Bronchial epithelial cell (primary cell): Measurements from ENCODE around the gene KIAA0232. TPM values are rescaled to one million over a fixed set of nuclear protein-coding genes. Genes with fewer than 3 reads are reported as not detected.

Experiments
- DNase-seq: peaks from one replicate; pipeline ENCODE4 v3.0.0-alpha.2; 2010; ENCODE audit warnings: low read depth
- FAIRE-seq: peaks from 2 replicates; lab custom pipeline; 2011; peaks lifted over from hg19 to GRCh38; lab: Jason Lieb, UNC
- H3K27me3 ChIP-seq: 2 replicates; pipeline ENCODE4 v1.5.1; 2011; ENCODE audit warnings: low read length; ENCODE audit not compliant: control insufficient read depth, insufficient read depth
- H3K36me3 ChIP-seq: 2 replicates; pipeline ENCODE4 v1.5.1; 2011; ENCODE audit warnings: low read length; ENCODE audit not compliant: control insufficient read depth, insufficient read depth
- H3K4me3 ChIP-seq: 2 replicates; pipeline ENCODE4 v1.5.1; 2011; ENCODE audit warnings: mild to moderate bottlenecking, low read depth, low read length, control low read depth
- total RNA-seq: library from RNA; depleted of rRNA; stranded (reverse); fragments of >200 nt; gene quantifications from 2 replicates; pipeline ENCODE4 v1.2.1, GENCODE V29; 2014
- TF ChIP-seq, protein P1 (sequence below): IDR thresholded peaks from 2 replicates; pipeline ENCODE4 v1.5.1; 2011; ENCODE audit warnings: mild to moderate bottlenecking, moderate library complexity, low read length, control low read depth, inconsistent platforms; ENCODE audit not compliant: insufficient read depth, severe bottlenecking

Gene KIAA0232
- total RNA-seq, 1 donor from 2014 or later, result 20.5 TPM

DNA sequence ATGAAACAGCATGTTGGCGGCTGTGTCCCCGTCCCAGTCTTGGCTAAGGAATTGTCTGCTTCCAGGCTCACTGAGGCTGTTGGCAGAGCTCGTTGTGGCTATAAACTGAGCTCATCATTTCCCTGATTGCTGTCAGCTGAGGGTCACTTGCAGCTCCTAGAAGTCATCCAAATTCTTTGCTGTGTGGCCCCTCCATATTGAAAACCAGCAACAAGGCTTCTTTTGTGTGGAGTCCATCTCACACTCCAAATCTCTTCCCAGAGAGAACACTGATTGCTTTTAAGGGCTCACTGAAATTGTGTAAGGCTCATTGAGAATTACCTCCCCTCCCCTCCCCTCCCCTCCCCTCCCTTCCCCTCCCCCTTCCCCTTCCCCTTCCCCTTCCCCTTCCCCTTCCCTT is 150.4 kb downstream of the KIAA0232 start:
- DNase-seq, result no peak
- peaks cover 2% of the 10 kb centered on the region for H3K36me3 ChIP-seq
- no peak overlapping the region for H3K4me3 ChIP-seq
- TF ChIP-seq, protein P1, sequence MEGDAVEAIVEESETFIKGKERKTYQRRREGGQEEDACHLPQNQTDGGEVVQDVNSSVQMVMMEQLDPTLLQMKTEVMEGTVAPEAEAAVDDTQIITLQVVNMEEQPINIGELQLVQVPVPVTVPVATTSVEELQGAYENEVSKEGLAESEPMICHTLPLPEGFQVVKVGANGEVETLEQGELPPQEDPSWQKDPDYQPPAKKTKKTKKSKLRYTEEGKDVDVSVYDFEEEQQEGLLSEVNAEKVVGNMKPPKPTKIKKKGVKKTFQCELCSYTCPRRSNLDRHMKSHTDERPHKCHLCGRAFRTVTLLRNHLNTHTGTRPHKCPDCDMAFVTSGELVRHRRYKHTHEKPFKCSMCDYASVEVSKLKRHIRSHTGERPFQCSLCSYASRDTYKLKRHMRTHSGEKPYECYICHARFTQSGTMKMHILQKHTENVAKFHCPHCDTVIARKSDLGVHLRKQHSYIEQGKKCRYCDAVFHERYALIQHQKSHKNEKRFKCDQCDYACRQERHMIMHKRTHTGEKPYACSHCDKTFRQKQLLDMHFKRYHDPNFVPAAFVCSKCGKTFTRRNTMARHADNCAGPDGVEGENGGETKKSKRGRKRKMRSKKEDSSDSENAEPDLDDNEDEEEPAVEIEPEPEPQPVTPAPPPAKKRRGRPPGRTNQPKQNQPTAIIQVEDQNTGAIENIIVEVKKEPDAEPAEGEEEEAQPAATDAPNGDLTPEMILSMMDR, result no peak
- no peak for FAIRE-seq
- no peaks in the 10 kb centered on the region for H3K27me3 ChIP-seq

Other genes with a start within 250 kb of the KIAA0232 start
- gene MAN2B2, start 207.5 kb upstream of the KIAA0232 start, total RNA-seq, result 4.7 and 8.3 TPM in 2 replicates
- gene MRFAP1, start 142.0 kb upstream of the KIAA0232 start, total RNA-seq, result 69.5 and 127 TPM in 2 replicates
- gene S100P, start 88.8 kb upstream of the KIAA0232 start, total RNA-seq, result 641 and 928 TPM in 2 replicates
- gene MRFAP1L1, start 72.9 kb upstream of the KIAA0232 start, total RNA-seq, result 57.9 and 79.2 TPM in 2 replicates
- 14.2 and 14.5 TPM in 2 replicates for gene BLOC1S4, start 66.6 kb upstream of the KIAA0232 start, total RNA-seq
- 103 and 133 TPM in 2 replicates for gene TBC1D14, start 127.1 kb downstream of the KIAA0232 start, total RNA-seq